HG02763 (cell line): ENCODE results near the gene KNOP1.
A peak's percentile ranks its signal among the peaks of the same experiment; 100 is the strongest.

Experiments used
- ATAC-seq: cut with Tn5 transposase; IDR thresholded peaks from one replicate; pipeline ENCODE4 v1.9.1; 2021; ENCODE audit warnings: mild to moderate bottlenecking, moderate library complexity; ENCODE audit not compliant: unreplicated experiment

Gene KNOP1

DNA sequence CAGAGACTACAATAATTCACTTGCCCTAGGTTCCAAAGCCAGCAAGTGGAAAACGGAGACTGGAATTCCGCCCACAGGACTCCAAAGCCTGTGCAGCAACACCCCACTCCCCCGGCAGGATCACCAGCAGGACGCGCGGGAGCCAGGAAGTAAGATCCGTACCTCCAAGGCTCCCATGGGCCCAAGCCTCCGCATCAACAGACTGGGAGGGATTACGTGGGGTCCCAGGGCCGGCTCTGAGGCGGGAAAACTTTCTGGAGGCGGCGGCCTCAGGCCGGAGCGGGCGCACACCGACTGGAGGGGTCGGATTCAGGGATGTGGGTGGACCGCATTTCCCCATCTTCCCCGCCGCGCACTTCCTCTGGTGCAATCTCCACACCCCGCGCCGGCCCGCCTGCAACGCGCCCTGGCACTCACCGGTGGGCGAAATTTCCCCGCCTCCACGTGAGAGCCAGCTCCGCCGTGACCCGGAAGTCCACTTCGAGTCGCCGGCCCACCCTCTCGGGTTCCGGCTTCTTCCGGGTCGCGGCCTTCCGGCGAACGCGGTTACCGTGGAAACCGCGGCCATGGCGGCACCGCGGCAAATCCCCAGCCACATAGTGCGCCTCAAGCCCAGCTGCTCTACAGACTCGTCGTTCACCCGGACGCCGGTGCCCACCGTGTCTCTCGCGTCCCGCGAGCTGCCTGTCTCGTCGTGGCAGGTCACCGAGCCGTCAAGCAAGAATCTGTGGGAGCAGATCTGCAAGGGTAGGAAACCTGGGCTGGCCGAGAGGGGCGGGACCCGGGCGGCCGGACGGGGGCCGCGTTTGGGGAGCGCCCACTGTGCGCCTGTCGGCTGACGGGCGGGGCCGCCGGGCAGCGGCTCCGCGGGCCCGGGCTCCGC is at the start of gene KNOP1, which contains the start of gene IQCK:
Gene KNOP1, minus strand, starts transcription at position 487 of the 883 bp plus-strand sequence. CDS start 3,192 bp downstream, outside the sequence.
Gene IQCK, plus strand, starts transcription at position 531 of the 883 bp plus-strand sequence. Its CDS starts 36 bp downstream, at position 567.
- ATAC-seq = peak; percentile 95

DNA sequence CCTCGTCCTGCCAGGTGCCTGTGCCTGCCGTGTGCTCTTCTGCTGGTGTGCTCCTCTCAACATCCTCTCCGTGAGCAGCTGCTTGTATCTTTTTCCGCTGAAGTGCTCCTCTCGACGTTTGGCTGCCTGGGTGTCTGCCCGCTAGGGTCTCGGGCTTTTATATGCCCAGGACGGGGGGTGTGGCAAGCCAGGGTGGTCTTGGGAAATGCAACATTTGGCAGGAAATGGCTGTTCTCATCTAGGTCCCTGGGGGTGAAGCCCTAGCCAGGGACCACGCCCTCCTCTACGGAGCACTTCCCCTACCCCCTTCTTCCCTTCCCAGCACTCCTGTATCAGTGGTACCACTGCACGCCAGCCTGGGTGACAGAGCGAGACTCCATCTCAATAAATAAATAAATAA is 49.5 kb upstream of the KNOP1 start:
- ATAC-seq = no peak

GRCh38 chr16:19766988-19767387 is 49.0 kb upstream of the KNOP1 start:
- no peak for ATAC-seq

DNA sequence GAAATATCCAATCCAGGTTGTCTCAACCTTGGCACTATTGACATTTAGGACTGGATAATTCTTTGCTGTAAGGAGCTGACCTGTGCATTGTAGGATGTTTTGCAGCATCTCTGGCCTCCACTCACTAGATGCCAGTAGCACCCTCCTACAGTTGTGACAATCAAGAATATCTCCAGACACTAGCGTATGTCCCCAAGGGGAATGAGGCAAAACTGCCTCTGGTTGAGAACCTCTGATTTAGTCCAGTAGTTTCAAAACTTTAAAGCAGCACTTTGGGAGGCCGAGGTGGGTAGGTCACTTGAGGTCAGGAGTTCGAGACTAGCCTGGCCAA is 48.5 kb upstream of the KNOP1 start:
- ATAC-seq = no peak

- no peak for ATAC-seq
These were observed 48.0 kb upstream of the KNOP1 start for GRCh38 chr16:19765860-19766553.

DNA sequence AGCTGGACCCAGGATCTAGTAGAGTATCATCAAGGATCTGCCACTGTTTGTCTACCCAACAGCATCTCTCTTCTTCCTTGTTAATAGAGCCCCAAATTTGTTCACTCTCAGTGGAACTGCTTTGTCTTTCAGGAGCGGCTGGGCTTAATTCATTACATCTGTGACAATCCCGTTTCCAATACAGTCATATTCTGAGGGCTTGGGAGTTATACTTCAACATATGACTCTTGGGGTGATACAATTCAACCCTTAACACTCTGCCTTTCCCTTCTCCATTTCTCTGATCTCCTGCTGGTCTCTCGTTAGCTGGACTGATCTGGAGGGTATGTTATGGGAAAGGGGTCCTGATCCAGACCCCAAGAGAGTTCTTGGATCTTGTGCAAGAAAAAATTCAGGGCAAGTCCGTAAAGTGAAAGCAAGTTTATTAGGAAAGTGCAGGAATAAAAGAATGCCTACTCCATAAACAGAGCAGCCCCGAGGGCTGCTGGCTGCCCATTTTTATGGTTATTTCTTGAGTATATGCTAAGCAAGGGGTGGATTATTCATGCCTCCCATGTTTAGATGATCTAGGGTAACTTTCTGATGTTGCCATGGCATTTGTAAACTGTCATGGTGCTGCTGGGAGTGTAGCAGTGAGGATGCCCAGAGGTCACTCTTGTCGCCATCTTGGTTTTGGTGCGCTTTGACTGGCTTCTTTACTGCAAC is 42.5 kb upstream of the KNOP1 start:
- no peak for ATAC-seq

DNA sequence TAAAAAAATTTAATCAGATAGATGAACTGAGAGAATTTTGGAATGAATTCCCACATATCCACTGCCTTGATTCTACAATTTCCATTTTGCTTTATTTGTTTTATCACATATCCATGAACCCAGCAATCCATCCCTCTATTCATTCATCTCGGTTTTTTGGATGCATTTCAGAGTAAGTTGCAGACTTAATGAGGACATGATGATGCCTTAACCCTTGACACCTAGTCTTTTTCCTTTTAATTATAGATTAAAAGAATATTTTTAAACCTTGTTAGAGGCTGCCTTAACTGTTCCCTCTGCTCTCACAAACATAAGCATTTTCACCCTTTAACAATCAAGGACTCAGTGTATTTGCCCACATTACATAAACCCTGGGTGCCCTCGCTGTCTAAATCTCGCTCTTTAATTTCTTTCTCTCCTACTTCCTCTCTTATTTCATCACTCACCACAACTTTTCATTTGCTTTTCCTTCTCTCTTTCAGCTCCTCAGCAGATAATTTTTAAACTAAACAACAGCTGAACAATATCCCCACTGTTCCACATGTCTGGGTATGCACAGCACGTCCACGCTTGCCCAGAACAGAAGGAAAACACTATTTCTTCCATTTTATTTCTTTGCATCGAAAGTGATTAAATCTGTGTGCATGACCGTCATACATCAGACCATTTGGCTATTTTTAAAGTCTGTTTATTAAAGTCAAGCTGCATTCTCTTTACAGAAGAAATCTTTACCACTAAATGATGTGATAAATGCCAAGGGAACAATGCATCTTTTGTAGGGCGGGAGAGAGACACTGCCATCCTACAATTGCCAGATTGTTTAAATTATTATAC is 40.0 kb upstream of the KNOP1 start:
- no peak for ATAC-seq

DNA sequence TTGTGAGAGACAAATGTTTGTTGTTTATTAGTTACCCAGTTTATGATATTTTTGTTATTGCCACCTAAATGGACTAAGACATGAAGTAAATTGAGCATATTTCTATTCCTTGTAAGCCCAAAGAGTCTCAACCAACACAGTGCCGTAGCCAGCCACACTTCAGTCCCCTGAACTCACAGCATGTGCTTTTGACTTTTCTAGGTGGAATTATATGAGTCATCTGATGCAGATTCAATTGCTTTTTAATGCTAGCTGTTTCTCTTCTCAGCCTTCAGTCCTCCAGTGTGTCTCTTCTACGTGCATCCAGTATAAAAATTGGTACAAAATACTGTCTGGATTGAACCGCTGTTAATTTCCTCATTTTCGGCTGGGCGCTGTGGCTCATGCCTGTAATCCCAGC is 39.0 kb upstream of the KNOP1 start:
- ATAC-seq = no peak

DNA sequence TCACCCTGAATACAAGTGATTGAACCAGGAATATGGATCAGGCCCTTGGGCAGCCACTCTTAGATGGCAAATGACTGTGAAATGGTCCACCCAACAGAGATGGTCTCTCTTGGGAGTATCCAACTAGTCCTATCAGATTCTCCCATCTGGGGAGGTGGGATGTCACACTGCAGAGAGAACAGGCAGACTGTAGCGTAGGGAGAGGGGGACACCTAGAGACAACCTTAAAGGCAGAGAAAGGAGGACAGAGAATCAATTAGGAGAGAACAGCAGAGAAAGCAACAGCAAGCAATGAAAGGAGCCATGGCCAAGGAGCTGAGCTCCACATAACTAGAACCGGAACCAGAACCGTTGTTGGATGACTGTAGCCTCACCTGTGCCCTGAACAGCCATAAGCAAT is 37.2 kb upstream of the KNOP1 start:
- ATAC-seq = no peak

DNA sequence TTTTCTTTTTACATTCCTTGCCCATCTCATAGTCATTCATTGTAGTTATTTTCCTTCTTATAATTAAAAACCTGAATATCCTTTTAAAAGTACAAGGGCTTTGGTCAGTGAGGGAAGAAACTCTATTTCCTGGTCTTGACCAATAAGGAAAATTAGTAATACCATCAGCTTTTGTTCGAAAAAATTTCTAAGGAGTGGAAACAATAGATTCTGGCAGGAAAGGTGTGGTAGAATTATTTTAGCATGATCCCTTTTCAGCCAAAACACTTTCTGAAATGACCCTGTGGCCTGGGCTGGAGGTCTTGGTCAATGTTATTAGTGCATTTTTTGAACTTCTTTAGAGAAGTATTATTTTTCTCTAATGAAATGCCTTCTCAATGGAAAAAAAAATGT is 36.6 kb upstream of the KNOP1 start:
- ATAC-seq = no peak

GRCh38 chr16:19753815-19754643 is 36.0 kb upstream of the KNOP1 start:
- ATAC-seq = no peak

GRCh38 chr16:19751478-19752385 is 33.7 kb upstream of the KNOP1 start:
- no peak for ATAC-seq

DNA sequence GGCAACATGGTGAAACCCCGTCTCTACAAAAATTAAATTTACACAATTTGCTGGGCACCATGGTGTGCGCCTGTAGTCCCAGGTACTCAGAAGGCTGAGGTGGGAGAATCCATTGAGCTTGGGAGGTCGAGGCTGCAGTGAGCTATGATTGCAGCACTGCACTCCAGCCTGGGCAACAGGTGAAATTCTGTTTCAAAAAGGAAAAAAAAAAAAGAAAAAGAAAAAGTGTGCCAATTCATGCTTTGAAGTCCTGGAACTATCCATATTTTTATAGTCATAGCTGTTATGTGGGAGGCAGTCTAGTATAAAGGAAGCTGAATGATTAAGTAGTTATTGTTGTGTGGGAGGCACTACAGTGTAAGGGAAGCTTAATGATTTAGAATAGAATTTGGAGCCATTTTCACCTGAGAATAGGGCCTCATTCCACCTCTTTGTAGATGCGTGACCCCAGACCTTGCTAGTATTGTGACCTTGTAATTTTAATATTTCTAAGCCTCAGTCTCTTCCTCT is 31.6 kb upstream of the KNOP1 start:
- no peak for ATAC-seq

- no peak for ATAC-seq
These were observed 30.6 kb upstream of the KNOP1 start for GRCh38 chr16:19748389-19749168.

GRCh38 chr16:19746561-19746960 is 28.5 kb upstream of the KNOP1 start:
- no peak for ATAC-seq

DNA sequence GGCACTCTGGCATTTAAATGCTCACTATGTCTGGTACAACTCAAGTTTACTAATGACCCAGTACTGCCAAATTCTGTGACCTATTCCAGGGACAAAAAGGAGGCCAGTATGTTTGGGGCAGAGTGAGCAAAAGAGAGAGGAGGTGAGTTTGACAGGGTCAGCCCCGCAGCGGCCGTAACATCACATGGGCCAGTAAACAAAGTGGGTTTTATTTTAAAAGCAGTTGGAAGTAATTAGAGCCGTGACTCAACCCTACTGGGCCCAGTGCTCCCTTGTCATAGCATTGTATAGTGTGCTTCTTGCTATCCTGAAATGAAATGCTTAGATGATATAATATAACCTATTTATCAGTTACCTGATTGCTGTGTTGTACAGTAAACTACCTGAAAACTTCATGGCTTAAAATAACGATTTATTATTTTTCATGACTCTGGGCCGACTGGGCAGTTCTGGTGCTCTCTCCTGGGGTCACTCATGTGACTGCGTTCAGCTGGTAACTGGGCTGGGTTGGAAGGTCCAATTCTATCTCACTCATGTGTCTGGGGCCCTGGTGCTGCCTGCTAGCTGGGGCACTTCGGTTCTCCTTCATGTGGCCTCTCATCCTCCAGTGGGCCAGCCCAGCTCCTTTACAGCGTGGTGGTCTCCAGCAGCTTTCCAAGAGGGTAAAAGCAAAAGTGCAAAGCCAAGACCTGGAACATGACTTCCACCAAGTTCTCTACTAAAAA is 27.4 kb upstream of the KNOP1 start:
- no peak for ATAC-seq

- ATAC-seq = no peak
These were observed 26.6 kb upstream of the KNOP1 start for GRCh38 chr16:19744670-19745069.
